Omental fat pad (tissue), 4 donors: ENCODE results near the gene TNFSF13B. TPM values are rescaled to one million over a fixed set of nuclear protein-coding genes. Genes with fewer than 3 reads are reported as not detected.
"Not testable (repeated sequence)": the region's sequence is repeated elsewhere in the genome, so short reads cannot be mapped to it uniquely, and the experiment has no call there.

Experiments used
- ATAC-seq: fragments of 150-250 bp; one replicate; pipeline ENCODE4 v1.9.1; 2016; ENCODE audit warnings: mild to moderate bottlenecking, moderate library complexity; ENCODE audit not compliant: low FRiP score
- DNase-seq: peaks from one replicate; pipeline ENCODE4 v3.0.0-alpha.2; 2019; ENCODE audit warnings: low spot score
- CTCF ChIP-seq, 3 donors: fragments of 450-650 bp; IDR thresholded peaks; one replicate each; pipeline ENCODE4 v1.5.1; 2016 to 2017; ENCODE audit warnings: antibody characterized with exemption in 3 of 3, mild to moderate bottlenecking in 3 of 3, moderate library complexity in 2 of 3
- total RNA-seq, 4 donors: library from RNA; depleted of rRNA; stranded (reverse); fragments of >200 nt; gene quantifications; one replicate each; pipeline ENCODE4 v1.1.0, GENCODE V29; 2016

TNFSF13B gene
- total RNA-seq, 4 donors from 2014 or later: 4.7 to 15.6 (median 6.6) TPM

- ATAC-seq (no peak), DNase-seq (no peak)
- TF ChIP-seq CTCF (IDR thresholded peaks at IDR 0.05): no peak
These were observed 34.9 kb downstream of the TNFSF13B start for GRCh38 chr13:108304170-108305016.

DNA sequence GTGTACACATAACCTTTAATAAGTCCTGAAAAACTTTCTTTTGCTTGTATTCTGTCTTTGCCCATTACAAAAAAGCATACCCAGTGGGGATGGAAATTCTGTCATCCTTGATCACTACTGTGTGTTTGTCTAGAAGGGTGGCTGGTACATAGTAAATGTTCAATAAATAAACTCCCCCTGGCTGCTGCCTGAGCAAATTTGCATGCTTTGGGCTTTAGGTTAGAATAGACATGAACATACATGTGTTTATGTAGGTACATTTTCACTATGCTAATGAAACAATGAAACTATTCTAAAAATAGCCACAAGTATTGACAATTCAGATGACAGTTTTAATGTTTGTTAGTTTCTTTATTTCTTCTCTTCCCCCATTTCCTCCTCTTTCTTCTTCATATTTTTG, 36.1 kb downstream of the TNFSF13B start:
- no peak for DNase-seq

DNA sequence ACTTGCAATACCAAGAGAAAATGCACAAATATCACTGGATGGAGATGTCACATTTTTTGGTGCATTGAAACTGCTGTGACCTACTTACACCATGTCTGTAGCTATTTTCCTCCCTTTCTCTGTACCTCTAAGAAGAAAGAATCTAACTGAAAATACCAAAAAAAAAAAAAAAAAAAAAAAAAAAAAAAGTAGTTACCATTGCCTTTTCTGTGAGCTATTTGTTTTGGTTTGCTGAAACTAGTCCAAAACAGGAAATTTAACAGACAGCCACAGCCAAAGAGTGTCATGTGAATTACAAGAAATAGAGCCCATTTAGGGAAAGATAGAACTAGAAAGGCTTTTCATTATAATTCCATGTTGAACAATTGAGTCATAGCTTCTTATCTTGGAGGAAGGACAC, 37.3 kb downstream of the TNFSF13B start:
- DNase-seq (no peak), ATAC-seq (no peak)
- TF ChIP-seq CTCF (IDR thresholded peaks at IDR 0.05): no peak

More for the DNA sequence above, 36.1 kb downstream of the TNFSF13B start:
- TF ChIP-seq CTCF (IDR thresholded peaks at IDR 0.05): no peak
- no peak for ATAC-seq

DNA sequence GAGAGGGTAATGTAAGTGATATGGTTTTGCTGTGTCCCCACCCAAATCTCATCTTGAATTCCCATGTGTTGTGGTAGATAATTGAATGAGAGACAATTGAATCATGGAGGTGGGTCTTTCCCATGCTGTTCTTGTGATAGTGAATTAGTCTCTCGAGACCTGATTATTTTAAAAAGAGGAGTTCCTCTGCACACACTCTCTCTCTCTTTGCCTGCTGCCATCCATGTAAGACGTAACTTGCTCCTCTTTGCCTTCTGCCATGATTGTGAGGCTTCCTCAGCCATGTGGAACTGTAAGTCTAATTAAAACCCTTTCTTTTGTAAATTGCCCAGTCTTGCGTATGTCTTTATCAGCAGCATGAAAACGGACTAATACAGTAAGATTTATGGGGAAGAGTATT, 42.1 kb downstream of the TNFSF13B start:
- DNase-seq, ATAC-seq: not testable (repeated sequence)

GRCh38 chr13:108313382-108313781, 43.9 kb downstream of the TNFSF13B start:
- DNase-seq (no peak), ATAC-seq (no peak)
- TF ChIP-seq CTCF (IDR thresholded peaks at IDR 0.05): no peak

GRCh38 chr13:108315273-108315672, 45.8 kb downstream of the TNFSF13B start:
- TF ChIP-seq CTCF (IDR thresholded peaks at IDR 0.05): no peak
- DNase-seq: no peak
- ATAC-seq: no peak

DNA sequence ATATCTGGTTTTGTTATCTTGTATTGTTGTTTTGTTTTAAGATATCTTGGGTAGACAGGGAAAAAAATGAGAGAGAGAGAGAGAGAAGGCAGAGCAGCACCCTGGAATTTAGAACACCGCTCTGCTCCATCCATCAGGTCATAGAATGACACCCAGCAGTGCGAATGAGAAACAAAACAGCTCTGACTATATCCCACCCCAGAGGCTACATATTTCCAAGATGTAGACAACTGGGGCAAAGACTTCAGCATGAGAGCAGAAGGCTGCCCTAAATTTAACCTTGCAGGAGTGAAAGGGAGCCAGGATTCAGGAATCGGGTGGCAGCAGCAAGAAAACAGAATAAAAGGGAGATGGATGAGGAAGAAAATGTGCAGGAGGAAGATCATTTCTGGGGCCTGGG, 46.5 kb downstream of the TNFSF13B start:
- no peak for DNase-seq
- no peak for TF ChIP-seq CTCF (IDR thresholded peaks at IDR 0.05)
- ATAC-seq: no peak
